AG09309 (cell line): ENCODE data around the gene PLA2R1.

Experiments
- DNase-seq: peaks from one replicate; pipeline ENCODE4 v3.0.0-alpha.2; 2010; ENCODE audit warnings: low read depth
- H3K4me3 ChIP-seq: 2 replicates; pipeline ENCODE4 v1.5.1; 2011; ENCODE audit warnings: mild to moderate bottlenecking, low read depth, low read length, moderate library complexity; ENCODE audit not compliant: control insufficient read depth
- CTCF ChIP-seq: IDR thresholded peaks from 2 replicates; pipeline ENCODE4 v1.5.1; 2011; ENCODE audit warnings: mild to moderate bottlenecking, low read depth, low read length, inconsistent platforms; ENCODE audit not compliant: insufficient read depth, control insufficient read depth; ENCODE audit errors: missing control alignments

PLA2R1 gene

GRCh38 chr2:160085662-160086061 is 23.2 kb upstream of the PLA2R1 start:
- no peak for DNase-seq
- TF ChIP-seq CTCF = peak; percentile 18
- H3K4me3 ChIP-seq = no peak overlapping the region

GRCh38 chr2:160077912-160078810 is 15.7 kb upstream of the PLA2R1 start:
- DNase-seq = no peak
- no peak for TF ChIP-seq CTCF
- no peak overlapping the region for H3K4me3 ChIP-seq

DNA sequence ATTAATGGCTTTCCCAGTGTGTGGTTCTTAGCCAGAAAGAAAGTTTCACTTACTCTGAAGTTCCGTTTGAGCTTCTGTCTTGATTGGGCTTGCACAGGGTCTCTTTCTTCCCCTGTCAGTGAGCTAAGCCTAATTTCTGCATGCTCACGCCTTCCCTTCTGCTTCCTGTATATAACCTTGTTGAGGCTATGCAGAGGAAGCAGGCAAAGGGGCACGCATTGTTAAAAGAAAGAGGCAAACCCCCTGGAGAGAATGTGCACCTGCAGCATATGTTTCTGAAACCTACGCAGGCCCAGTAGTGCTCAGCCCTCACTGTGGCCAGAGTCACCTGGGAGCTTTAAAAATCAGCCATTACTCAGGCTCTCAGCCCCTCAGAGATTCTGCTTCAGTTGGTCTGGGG is 14.5 kb upstream of the PLA2R1 start:
- no peak for TF ChIP-seq CTCF
- no peak overlapping the region for H3K4me3 ChIP-seq
- DNase-seq = no peak

DNA sequence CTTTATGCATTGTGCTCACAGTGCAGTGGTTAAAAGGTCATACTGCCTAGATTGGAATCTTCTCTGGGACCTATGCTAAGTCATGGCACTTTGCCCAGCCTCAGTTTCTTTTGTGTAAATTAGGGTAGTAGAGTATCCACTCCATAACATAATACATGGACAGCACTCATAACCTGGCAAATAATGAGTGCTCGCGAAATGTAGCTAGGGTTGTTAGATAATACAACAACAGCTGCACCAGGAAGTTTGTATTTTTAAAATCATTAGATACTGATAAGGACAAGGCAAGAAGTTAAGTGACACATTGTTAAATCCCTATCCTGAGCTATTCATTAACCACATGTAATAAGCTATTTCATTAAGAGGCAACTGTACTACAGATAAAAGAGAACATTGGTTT is 13.8 kb upstream of the PLA2R1 start:
- H3K4me3 ChIP-seq = no peak overlapping the region
- no peak for TF ChIP-seq CTCF
- no peak for DNase-seq

- DNase-seq = peak; percentile 91
- TF ChIP-seq CTCF = no peak
- no peak overlapping the region for H3K4me3 ChIP-seq
Observed at GRCh38 chr2:160075171-160075570, 12.8 kb upstream of the PLA2R1 start.

DNA sequence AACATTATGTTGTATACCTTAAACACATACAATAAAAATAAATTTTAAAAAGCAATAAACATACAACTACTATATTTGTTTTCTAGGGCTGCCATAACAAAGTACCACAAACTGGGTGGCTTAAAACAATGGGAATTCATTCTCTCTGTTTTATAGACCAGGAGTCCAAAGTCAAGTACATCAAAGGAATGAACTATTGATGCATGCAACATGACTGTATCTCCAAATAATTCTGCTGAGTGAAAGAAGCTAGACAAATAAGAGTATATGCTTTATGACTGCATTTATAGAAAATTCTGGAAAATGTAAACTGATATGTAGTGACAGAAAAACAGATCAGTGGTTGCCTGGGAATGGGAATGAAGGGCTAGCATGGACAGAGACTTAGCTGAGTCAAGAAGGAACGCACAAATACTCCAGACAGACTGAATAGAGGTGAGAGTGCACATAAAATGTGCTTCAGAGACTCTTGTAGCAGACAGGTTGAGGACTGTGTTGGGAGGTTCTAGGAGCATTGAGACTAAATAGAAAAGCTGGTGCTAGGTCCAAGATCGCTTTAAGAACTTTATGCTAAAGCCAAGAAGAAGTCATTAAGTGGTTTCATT is 11.0 kb upstream of the PLA2R1 start:
- TF ChIP-seq CTCF = no peak
- no peak overlapping the region for H3K4me3 ChIP-seq
- DNase-seq = no peak
